GM12865 (cell line): ENCODE results near the gene HAGHL.

ENCODE experiments used
- DNase-seq: peaks from one replicate; pipeline ENCODE4 v3.0.0; 2010; ENCODE audit warnings: low read depth
- H3K4me3 ChIP-seq: 2 replicates; pipeline ENCODE4 v1.5.1; 2011; ENCODE audit warnings: mild to moderate bottlenecking, low read depth, low read length, control low read depth
- TF ChIP-seq, protein P1 (sequence below): IDR thresholded peaks from 2 replicates; pipeline ENCODE4 v1.5.1; 2011; ENCODE audit warnings: low read length, control low read depth, low read depth, inconsistent platforms; ENCODE audit not compliant: insufficient read depth; ENCODE audit errors: missing control alignments

Gene HAGHL

DNA sequence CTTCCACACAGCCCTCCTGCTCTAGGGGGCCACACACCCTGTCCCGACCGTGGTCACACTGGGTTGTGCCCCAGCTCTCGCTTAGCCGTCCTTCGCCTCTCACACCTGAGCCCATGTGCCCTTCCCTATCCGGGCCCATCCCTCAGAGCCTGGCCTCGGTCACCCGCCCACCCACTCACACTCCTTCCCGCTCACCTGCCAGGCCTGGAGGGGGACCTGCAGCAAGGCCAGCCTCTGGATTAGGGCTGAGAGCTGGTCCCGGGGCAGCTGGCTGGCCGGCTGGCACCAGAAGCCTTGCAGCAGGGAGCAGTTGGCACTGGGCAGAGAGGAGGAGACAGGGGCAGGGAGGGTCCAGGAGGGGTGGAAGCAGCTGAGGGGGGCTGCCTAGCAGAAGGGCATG, 51.5 kb downstream of the HAGHL start:
- TF ChIP-seq, protein P1, sequence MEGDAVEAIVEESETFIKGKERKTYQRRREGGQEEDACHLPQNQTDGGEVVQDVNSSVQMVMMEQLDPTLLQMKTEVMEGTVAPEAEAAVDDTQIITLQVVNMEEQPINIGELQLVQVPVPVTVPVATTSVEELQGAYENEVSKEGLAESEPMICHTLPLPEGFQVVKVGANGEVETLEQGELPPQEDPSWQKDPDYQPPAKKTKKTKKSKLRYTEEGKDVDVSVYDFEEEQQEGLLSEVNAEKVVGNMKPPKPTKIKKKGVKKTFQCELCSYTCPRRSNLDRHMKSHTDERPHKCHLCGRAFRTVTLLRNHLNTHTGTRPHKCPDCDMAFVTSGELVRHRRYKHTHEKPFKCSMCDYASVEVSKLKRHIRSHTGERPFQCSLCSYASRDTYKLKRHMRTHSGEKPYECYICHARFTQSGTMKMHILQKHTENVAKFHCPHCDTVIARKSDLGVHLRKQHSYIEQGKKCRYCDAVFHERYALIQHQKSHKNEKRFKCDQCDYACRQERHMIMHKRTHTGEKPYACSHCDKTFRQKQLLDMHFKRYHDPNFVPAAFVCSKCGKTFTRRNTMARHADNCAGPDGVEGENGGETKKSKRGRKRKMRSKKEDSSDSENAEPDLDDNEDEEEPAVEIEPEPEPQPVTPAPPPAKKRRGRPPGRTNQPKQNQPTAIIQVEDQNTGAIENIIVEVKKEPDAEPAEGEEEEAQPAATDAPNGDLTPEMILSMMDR = no peak
- H3K4me3 ChIP-seq = no peak overlapping the region
- no peak for DNase-seq

DNA sequence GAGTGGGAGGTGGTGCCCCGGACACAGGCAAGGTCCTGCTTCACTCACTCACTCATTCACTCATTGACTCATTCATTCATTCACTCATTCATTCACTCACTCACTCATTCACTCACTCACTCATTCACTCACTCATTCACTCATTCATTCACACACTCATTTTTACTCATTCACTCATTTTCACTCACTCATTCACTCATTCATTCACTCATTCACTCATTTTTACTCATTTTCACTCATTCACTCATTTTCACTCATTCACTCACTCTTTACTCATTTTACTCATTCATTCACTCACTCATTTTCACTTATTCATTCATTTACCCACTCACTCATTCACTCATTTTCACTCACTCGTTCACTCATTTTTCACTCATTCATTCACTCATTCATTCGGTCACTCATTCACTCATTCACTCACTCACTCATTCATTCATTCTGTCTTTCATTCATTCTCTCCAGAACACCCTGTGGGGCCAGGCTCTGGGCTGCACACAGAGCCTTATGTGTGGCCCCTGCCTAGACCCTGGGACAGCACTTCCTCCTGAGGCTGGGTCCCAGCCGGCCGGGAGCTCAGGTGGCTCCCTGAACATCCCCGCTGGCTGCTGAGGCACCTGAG, 52.1 kb downstream of the HAGHL start:
- DNase-seq = no peak
- TF ChIP-seq, protein P1 = no peak
- no peak overlapping the region for H3K4me3 ChIP-seq
